ENCODE data around the gene PIP4K2A.
A peak's percentile ranks its signal among the peaks of the same experiment; 100 is the strongest.

The PIP4K2A gene

DNA sequence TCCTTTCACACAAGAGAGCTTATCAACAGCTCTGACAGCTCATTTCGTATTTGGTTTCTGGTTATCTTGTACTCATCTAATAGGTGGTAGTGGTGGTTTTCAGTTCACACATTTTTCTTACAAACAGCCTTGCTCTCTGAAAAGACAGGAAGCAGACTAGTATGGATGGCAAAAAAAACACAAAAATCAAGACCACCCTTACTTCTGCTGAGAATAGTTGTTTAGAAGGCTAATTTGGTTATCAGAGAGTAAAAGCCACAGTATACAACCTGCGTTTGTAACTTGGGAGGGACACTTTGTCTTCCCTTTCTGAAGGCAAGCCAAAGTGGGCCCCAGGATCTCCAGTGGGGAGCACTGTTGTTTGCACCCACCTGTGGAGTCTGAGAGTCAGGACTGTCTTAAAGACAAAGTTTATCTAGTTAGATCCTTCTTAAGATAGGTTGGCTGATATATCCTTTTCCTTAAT, 68.0 kb downstream of the PIP4K2A start:
- Histone ChIP-seq H3K4me3 (ENCODE audit: low read depth, low read length) (no peak overlapping the region), H3K27me3 (ENCODE audit: insufficient read depth, low read length) (no peaks in the 10 kb centered on the region), H3K18ac (ENCODE audit: low read length) (no peak overlapping the region), H3K9me3 (ENCODE audit: insufficient read depth, low read depth, low read length) (no peaks in the 10 kb centered on the region), H2BK12ac (ENCODE audit: low read length) (no peak overlapping the region), H2AK5ac (ENCODE audit: low read length) (no peak overlapping the region), H2BK5ac (ENCODE audit: low read depth, low read length, poor library complexity) (no peak overlapping the region), H3K79me1 (ENCODE audit: low read length) (peaks cover 7% of the 10 kb centered on the region), H3K4me1 (ENCODE audit: control insufficient read depth in 1 of 2, insufficient read depth in 2 of 2, low read length in 2 of 2) (peaks cover 23 to 25% of the 10 kb centered on the region in 2 experiments), H2BK120ac (ENCODE audit: insufficient read depth, low read length, poor library complexity) (no peak overlapping the region), H3K9ac (ENCODE audit: low read length) (no peak overlapping the region), H3K4ac (ENCODE audit: low read depth, low read length) (no peak overlapping the region), H4K8ac (ENCODE audit: low read depth, low read length) (no peak overlapping the region), H3K14ac (ENCODE audit: low read length) (no peak overlapping the region), H3K36me3 (ENCODE audit: control insufficient read depth in 1 of 2, insufficient read depth in 2 of 2, low read length in 2 of 2) (no peaks in the 10 kb centered on the region), H3K23ac (ENCODE audit: low read length) (no peak overlapping the region), H3K4me2 (ENCODE audit: low read length) (no peak overlapping the region), H2AFZ (ENCODE audit: insufficient read depth, low read length, poor library complexity) (no peak overlapping the region), H4K12ac (ENCODE audit: low read depth, low read length) (no peak overlapping the region), H3K27ac (ENCODE audit: low read depth, low read length) (peak overlapping the region; percentile 17), H3K79me2 (ENCODE audit: control insufficient read depth, insufficient read depth, low read length, poor library complexity) (peaks cover 6% of the 10 kb centered on the region), H4K91ac (ENCODE audit: low read depth, low read length) (peak overlapping the region; percentile 39)
- no peak for DNase-seq
- WGBS (ENCODE audit: extremely low coverage, insufficient coverage, insufficient read length) = no CpG with 5 or more reads among the region's 2 CpGs

DNA sequence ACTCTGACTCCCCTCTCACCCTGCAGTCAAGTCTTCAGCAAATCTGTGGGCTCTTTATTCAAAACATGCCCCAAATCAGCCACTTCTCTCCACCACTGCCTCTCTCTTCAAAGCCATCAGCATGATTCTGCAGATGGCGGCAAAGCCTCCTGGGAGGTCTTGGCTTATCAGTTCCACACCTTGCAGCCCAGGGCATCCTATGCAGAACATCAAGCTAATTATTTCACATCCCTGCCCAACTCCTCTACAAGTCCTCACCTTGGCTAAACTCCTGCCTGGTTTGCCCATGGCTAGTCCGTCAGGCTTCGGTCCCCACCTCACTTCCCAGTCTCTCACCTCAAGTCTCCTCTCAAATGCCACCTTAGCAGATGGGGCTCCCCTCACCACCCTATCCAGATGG, 70.2 kb downstream of the PIP4K2A start:
- Histone ChIP-seq H3K4ac (ENCODE audit: low read depth, low read length) (peak overlapping the region; percentile 24), H2AFZ (ENCODE audit: insufficient read depth, low read length, poor library complexity) (no peak overlapping the region), H4K91ac (ENCODE audit: low read depth, low read length) (no peak overlapping the region), H3K4me1 (ENCODE audit: control insufficient read depth in 1 of 2, insufficient read depth in 2 of 2, low read length in 2 of 2) (peaks cover 10% of the 10 kb centered on the region in 2 experiments), H3K4me2 (ENCODE audit: low read length) (no peak overlapping the region), H4K8ac (ENCODE audit: low read depth, low read length) (no peak overlapping the region), H3K79me1 (ENCODE audit: low read length) (peaks cover 2% of the 10 kb centered on the region), H2BK5ac (ENCODE audit: low read depth, low read length, poor library complexity) (no peak overlapping the region), H3K9ac (ENCODE audit: low read length) (no peak overlapping the region), H2AK5ac (ENCODE audit: low read length) (no peak overlapping the region), H3K18ac (ENCODE audit: low read length) (no peak overlapping the region), H3K4me3 (ENCODE audit: low read depth, low read length) (no peak overlapping the region), H3K27ac (ENCODE audit: low read depth, low read length) (no peak overlapping the region), H2BK12ac (ENCODE audit: low read length) (no peak overlapping the region), H3K36me3 (ENCODE audit: control insufficient read depth in 1 of 2, insufficient read depth in 2 of 2, low read length in 2 of 2) (no peaks in the 10 kb centered on the region), H3K14ac (ENCODE audit: low read length) (no peak overlapping the region), H4K12ac (ENCODE audit: low read depth, low read length) (no peak overlapping the region), H3K27me3 (ENCODE audit: insufficient read depth, low read length) (no peaks in the 10 kb centered on the region), H3K79me2 (ENCODE audit: control insufficient read depth, insufficient read depth, low read length, poor library complexity) (peaks cover 5% of the 10 kb centered on the region), H3K23ac (ENCODE audit: low read length) (no peak overlapping the region), H3K9me3 (ENCODE audit: insufficient read depth, low read depth, low read length) (no peaks in the 10 kb centered on the region), H2BK120ac (ENCODE audit: insufficient read depth, low read length, poor library complexity) (no peak overlapping the region)
- WGBS (ENCODE audit: extremely low coverage, insufficient coverage, insufficient read length) = no CpG with 5 or more reads among the region's 3 CpGs
- DNase-seq = no peak

DNA sequence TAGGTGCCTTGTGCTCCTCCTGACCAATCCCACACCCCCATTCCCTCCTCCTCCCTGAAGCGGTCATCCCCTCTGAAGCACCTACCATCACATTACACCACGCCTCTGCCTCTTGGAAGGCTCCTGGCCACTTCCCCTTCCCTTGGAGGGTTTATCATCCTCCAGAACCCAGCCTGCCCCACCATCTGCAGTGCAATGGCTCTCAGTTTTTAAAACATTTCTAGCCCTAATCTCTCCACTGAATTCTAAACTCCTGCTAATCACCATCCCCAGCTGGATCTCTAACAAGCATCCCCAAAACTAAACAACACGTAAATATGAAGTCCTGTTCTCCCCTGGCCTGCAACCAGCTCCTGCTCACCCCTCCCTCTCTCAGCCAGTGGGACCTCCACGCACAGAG, 70.6 kb downstream of the PIP4K2A start:
- H3K4me2 ChIP-seq (ENCODE audit: low read length) = no peak overlapping the region
- H3K23ac ChIP-seq (ENCODE audit: low read length) = no peak overlapping the region
- no peak overlapping the region for H2AFZ ChIP-seq (ENCODE audit: insufficient read depth, low read length, poor library complexity)
- H3K18ac ChIP-seq (ENCODE audit: low read length) = no peak overlapping the region
- DNase-seq = no peak
- peaks cover 5% of the 10 kb centered on the region for H3K79me2 ChIP-seq (ENCODE audit: control insufficient read depth, insufficient read depth, low read length, poor library complexity)
- H3K79me1 ChIP-seq (ENCODE audit: low read length) = peaks cover 2% of the 10 kb centered on the region
- H4K8ac ChIP-seq (ENCODE audit: low read depth, low read length) = no peak overlapping the region
- no peak overlapping the region for H3K14ac ChIP-seq (ENCODE audit: low read length)
- no CpG with 5 or more reads among the region's 4 CpGs for WGBS (ENCODE audit: extremely low coverage, insufficient coverage, insufficient read length)
- no peaks in the 10 kb centered on the region for H3K36me3 ChIP-seq (ENCODE audit: control insufficient read depth in 1 of 2, insufficient read depth in 2 of 2, low read length in 2 of 2)
- peaks cover 9 to 10% of the 10 kb centered on the region in 2 experiments for H3K4me1 ChIP-seq (ENCODE audit: control insufficient read depth in 1 of 2, insufficient read depth in 2 of 2, low read length in 2 of 2)
- H2BK5ac ChIP-seq (ENCODE audit: low read depth, low read length, poor library complexity) = no peak overlapping the region
- H4K91ac ChIP-seq (ENCODE audit: low read depth, low read length) = no peak overlapping the region
- H4K12ac ChIP-seq (ENCODE audit: low read depth, low read length) = no peak overlapping the region
- H3K4me3 ChIP-seq (ENCODE audit: low read depth, low read length) = no peak overlapping the region
- no peak overlapping the region for H3K9ac ChIP-seq (ENCODE audit: low read length)
- H2BK12ac ChIP-seq (ENCODE audit: low read length) = no peak overlapping the region
- no peaks in the 10 kb centered on the region for H3K27me3 ChIP-seq (ENCODE audit: insufficient read depth, low read length)
- no peaks in the 10 kb centered on the region for H3K9me3 ChIP-seq (ENCODE audit: insufficient read depth, low read depth, low read length)
- no peak overlapping the region for H3K27ac ChIP-seq (ENCODE audit: low read depth, low read length)
- no peak overlapping the region for H2AK5ac ChIP-seq (ENCODE audit: low read length)
- H2BK120ac ChIP-seq (ENCODE audit: insufficient read depth, low read length, poor library complexity) = no peak overlapping the region
- H3K4ac ChIP-seq (ENCODE audit: low read depth, low read length) = peak overlapping the region; percentile 24

DNA sequence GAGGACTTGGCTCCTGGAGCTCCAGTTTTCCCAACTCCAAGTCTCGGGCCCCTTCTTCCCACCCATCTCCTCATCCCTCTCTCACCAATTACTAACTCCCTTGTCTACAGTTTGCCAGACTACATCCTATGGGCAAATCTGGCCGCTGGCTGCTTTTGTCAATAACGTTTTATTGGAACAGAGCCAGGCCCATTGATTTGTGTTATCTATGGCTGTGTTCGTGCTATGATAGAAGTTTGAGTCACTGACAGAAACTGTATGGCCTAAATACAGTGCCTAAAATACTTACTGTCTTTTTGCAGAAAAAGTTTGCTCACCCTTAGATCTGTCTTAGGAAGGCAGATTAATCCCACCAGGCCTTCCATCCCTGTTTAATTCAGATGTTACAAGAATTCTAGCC, 71.3 kb downstream of the PIP4K2A start:
- WGBS (ENCODE audit: extremely low coverage, insufficient coverage, insufficient read length) = no CpG with 5 or more reads among the region's 4 CpGs
- DNase-seq = no peak
- Histone ChIP-seq H3K9ac (ENCODE audit: low read length) (no peak overlapping the region), H3K14ac (ENCODE audit: low read length) (no peak overlapping the region), H4K8ac (ENCODE audit: low read depth, low read length) (no peak overlapping the region), H2AK5ac (ENCODE audit: low read length) (no peak overlapping the region), H3K4ac (ENCODE audit: low read depth, low read length) (peak overlapping the region; percentile 17), H3K79me1 (ENCODE audit: low read length) (peaks cover 2% of the 10 kb centered on the region), H4K91ac (ENCODE audit: low read depth, low read length) (no peak overlapping the region), H3K36me3 (ENCODE audit: control insufficient read depth in 1 of 2, insufficient read depth in 2 of 2, low read length in 2 of 2) (no peaks in the 10 kb centered on the region), H3K4me1 (ENCODE audit: control insufficient read depth in 1 of 2, insufficient read depth in 2 of 2, low read length in 2 of 2) (peaks cover 9 to 10% of the 10 kb centered on the region in 2 experiments), H2BK12ac (ENCODE audit: low read length) (no peak overlapping the region), H3K18ac (ENCODE audit: low read length) (no peak overlapping the region), H3K27me3 (ENCODE audit: insufficient read depth, low read length) (no peaks in the 10 kb centered on the region), H2BK120ac (ENCODE audit: insufficient read depth, low read length, poor library complexity) (no peak overlapping the region), H3K4me2 (ENCODE audit: low read length) (no peak overlapping the region), H3K23ac (ENCODE audit: low read length) (no peak overlapping the region), H4K12ac (ENCODE audit: low read depth, low read length) (no peak overlapping the region), H3K9me3 (ENCODE audit: insufficient read depth, low read depth, low read length) (no peaks in the 10 kb centered on the region), H2BK5ac (ENCODE audit: low read depth, low read length, poor library complexity) (no peak overlapping the region), H3K4me3 (ENCODE audit: low read depth, low read length) (no peak overlapping the region), H3K79me2 (ENCODE audit: control insufficient read depth, insufficient read depth, low read length, poor library complexity) (peaks cover 5% of the 10 kb centered on the region), H2AFZ (ENCODE audit: insufficient read depth, low read length, poor library complexity) (no peak overlapping the region), H3K27ac (ENCODE audit: low read depth, low read length) (no peak overlapping the region)

Data from trophoblast cell (in vitro differentiated cells and primary cell).